GM13976 (cell line): Measurements from ENCODE around the gene NKTR.

ENCODE experiments used
- DNase-seq: peaks from one replicate; pipeline ENCODE4 v3.0.0; 2012; ENCODE audit warnings: low spot score
- CTCF ChIP-seq: IDR thresholded peaks from 2 replicates; pipeline ENCODE4 v1.5.1; 2012; ENCODE audit warnings: borderline replicate concordance, mild to moderate bottlenecking; ENCODE audit not compliant: insufficient read depth; ENCODE audit errors: extremely low read depth, missing control alignments, control extremely low read depth
- in situ Hi-C: fragments of 300-500 bp; cut with MboI; formaldehyde crosslinking; loops from one replicate; pipeline ENCODE4 v1.12.0; 2022; ENCODE audit warnings: low sequenced_read_pairs, mixed read lengths, inconsistent platforms; ENCODE audit not compliant: unreplicated experiment

Gene NKTR

DNA sequence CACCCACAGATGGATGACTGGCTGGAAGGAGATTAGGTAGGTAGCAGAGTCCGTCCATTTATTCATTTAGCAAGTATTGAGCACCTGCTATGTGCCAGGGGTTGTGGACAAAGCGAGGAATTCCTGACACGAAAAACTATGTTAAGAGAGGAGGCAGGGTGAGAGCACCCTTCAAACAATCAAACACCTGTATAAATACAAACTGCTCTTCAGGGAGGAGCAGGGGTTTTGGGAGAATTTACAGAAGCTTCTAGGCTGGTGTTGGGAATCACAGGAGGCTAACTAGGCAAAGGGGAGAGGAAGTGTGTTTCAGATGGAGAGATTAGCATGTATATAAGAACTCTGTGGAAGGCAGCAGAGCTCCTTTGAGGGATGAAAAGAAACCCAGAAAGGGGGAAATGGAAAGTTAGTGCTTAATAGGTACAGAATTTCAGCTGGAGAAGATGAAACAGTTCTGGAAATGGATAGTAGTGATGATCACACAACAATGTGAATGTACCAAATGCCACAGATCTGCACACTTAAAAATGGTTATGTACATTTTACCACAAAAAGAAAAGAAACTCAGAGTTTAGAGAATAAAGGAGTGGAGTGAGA lies 17.9 kb upstream of the NKTR start:
- DNase-seq, result no peak
- no peak for TF ChIP-seq CTCF
- in situ Hi-C loops, result no loop called here

DNA sequence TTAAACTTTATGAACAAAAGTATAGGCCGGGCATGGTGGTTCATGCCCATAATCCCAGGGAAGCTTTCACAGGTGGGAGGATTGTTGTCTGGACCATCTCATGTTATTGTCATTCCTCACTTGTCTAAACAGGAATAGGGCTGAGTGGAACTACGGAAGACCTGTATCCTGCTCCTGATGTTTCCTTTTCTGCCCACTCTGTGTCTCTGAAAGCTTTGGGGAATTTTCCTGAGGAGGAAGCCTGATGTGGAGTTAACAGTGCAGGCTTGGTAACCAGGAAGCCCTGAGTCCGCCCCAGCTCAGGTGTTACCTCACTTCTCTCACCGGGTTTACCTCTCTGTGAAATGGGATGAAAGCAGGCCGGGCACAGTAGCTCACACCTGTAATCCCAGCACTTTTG lies 11.9 kb upstream of the NKTR start:
- in situ Hi-C loops, result no loop called here
- no peak for DNase-seq
- TF ChIP-seq CTCF, result no peak

DNA sequence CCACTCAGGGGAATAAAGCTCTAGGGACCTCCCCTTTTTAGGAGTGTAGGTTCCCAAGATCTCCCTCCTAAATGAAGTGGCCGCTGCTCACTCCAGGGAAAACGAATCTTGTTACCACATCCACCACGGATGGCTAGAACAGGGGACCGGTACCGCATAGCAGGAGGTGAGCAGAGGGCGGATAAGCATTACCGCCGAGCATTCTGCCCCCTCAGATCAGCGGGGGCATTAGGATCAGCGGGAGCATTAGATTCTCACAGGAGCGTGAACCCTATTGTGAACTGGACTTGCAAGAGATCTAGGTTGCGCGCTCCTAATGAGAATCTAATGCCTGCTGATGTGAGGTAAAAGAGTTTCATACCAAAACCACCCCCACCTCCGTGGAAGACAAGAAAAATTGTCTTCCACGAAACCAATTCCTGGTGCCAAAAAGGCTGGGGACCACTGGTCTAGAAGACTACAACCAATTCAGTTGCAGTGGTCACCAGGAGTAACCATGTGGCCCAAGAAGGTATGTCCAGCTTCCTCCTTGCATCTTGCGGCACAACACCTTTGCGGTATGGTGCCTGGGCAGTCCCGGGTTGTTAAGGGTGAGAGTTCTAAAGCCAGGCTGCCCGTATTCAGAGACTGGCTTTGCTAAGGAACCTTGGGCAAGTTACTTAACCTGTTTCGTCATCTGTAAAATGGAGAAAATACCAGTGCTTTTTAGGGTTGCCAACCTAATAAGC lies 10.9 kb upstream of the NKTR start:
- in situ Hi-C loops, result no loop called here
- no peak for TF ChIP-seq CTCF
- no peak for DNase-seq

- DNase-seq, result no peak
- TF ChIP-seq CTCF, result no peak
- in situ Hi-C loops, result no loop called here
Observed at GRCh38 chr3:42590989-42591756, 9.3 kb upstream of the NKTR start.

- no peak for DNase-seq
- TF ChIP-seq CTCF, result no peak
- in situ Hi-C loops, result no loop called here
Observed at GRCh38 chr3:42591811-42592210, 8.7 kb upstream of the NKTR start.

GRCh38 chr3:42593635-42594034 lies 6.9 kb upstream of the NKTR start:
- in situ Hi-C loops, result no loop called here
- no peak for TF ChIP-seq CTCF
- DNase-seq, result no peak
